ENCODE measurements around the gene RRBP1.

The RRBP1 gene

DNA sequence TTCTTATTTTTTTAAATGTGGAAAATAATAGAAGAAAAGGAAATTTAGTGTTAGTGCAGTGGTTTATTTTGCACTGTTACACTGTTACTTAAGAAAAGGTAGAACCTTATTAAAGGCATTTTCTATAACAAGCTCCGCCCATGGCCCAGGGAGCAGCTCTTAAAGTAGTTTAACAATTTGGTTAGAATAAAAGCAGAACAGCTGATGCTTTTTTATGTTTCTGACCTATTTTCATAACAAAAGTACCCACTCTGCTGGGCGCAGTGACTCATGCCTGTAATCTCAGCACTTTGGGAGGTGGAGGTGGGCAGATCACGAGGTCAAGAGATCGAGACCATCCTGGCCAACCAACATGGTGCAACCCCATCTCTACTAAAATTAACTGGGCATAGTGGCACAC is 79.5 kb downstream of the RRBP1 start:
- peaks cover 36% of the 10 kb centered on the region for H3K36me3 Mint-ChIP-seq (ENCODE audit: low read depth)
- H3K27ac Mint-ChIP-seq: no peak overlapping the region
- H3K27me3 Mint-ChIP-seq (ENCODE audit: low read depth): no peaks in the 10 kb centered on the region
- no peak overlapping the region for H3K4me3 Mint-ChIP-seq
- H3K4me1 Mint-ChIP-seq: peaks cover 11% of the 10 kb centered on the region
- TF ChIP-seq, protein P1, sequence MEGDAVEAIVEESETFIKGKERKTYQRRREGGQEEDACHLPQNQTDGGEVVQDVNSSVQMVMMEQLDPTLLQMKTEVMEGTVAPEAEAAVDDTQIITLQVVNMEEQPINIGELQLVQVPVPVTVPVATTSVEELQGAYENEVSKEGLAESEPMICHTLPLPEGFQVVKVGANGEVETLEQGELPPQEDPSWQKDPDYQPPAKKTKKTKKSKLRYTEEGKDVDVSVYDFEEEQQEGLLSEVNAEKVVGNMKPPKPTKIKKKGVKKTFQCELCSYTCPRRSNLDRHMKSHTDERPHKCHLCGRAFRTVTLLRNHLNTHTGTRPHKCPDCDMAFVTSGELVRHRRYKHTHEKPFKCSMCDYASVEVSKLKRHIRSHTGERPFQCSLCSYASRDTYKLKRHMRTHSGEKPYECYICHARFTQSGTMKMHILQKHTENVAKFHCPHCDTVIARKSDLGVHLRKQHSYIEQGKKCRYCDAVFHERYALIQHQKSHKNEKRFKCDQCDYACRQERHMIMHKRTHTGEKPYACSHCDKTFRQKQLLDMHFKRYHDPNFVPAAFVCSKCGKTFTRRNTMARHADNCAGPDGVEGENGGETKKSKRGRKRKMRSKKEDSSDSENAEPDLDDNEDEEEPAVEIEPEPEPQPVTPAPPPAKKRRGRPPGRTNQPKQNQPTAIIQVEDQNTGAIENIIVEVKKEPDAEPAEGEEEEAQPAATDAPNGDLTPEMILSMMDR (IDR thresholded peaks at IDR 0.05; ENCODE audit: unreplicated experiment in 3 of 3): no peak
- H3K9me3 Mint-ChIP-seq: no peaks in the 10 kb centered on the region

DNA sequence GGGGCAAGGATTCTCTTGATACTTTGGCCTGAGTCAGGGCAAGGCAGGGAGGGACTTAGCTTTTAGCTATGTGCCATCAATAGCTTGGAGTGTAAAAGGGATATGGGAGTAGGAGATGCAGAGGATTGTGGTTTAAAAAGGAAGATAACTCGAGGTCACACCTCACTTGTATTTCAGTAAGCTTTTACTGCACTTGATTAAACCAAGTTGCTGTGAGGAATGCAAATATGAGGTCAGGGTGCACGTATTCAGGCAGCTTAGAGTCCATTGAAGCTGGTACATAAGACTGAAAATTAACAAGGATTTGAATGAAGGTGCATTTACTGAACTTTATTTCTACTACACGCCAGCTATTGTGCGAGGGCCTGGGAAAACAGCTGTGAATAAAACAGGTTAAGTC is 80.1 kb downstream of the RRBP1 start:
- Mint-ChIP-seq H3K4me1 (peaks cover 11% of the 10 kb centered on the region), H3K27ac (peak overlapping the region in 2 of 3 experiments; percentile 39 to 68), H3K4me3 (no peak overlapping the region), H3K9me3 (no peaks in the 10 kb centered on the region), H3K27me3 (ENCODE audit: low read depth) (no peaks in the 10 kb centered on the region), H3K36me3 (ENCODE audit: low read depth) (peaks cover 40% of the 10 kb centered on the region)
- TF ChIP-seq, protein P1 (IDR thresholded peaks at IDR 0.05; ENCODE audit: unreplicated experiment in 3 of 3): no peak

DNA sequence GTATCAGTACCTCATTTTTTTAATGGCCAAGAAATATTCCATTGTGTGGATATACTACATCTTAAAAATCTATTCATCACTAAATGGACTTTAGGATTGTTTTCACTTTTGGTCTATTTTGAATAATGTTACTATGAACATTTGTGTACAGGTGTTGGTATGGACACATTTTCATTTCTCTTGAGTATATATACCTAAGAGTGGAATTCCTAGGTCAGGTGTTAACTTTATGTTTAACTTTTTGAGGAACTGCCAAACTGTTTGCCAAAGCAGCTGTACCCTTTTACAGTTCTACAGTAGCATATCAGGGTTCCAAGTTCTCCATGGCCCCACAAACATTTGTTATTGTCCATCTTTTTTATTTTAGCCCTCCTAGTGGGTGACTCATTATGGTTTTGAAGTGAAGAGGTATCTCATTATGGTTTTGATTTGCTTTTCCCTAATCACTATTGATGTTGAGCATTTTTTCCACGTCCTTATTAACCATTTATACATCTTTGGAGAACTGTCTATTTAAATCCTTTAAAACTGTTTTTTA is 84.0 kb downstream of the RRBP1 start:
- no peaks in the 10 kb centered on the region for H3K27me3 Mint-ChIP-seq (ENCODE audit: low read depth)
- H3K4me3 Mint-ChIP-seq: no peak overlapping the region
- H3K27ac Mint-ChIP-seq: no peak overlapping the region
- H3K4me1 Mint-ChIP-seq: peaks cover 38% of the 10 kb centered on the region
- H3K9me3 Mint-ChIP-seq: no peaks in the 10 kb centered on the region
- peaks cover 36% of the 10 kb centered on the region for H3K36me3 Mint-ChIP-seq (ENCODE audit: low read depth)
- TF ChIP-seq, protein P1 (IDR thresholded peaks at IDR 0.05; ENCODE audit: unreplicated experiment in 3 of 3): no peak

DNA sequence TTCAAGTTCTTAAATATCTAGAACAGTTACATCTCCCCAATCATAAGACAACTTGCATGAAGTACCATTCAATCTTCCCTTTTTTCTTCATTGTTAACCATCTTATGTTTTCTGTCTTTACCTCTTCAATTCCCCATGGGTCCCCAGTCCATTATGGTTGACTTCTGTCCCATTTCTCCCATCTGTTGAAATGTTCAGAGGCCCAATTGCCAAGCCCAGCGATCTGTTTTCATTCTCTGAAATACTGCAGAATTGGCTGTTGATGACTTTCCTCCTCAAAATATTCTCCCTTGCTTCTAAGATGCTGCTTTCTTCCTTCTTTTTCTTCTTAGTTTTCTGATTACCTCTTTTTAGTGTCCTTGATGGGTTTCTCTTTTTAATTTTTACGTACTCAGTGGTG is 86.2 kb downstream of the RRBP1 start:
- TF ChIP-seq, protein P1 (IDR thresholded peaks at IDR 0.05; ENCODE audit: unreplicated experiment in 3 of 3): no peak
- Mint-ChIP-seq H3K27me3 (ENCODE audit: low read depth) (no peaks in the 10 kb centered on the region), H3K9me3 (no peaks in the 10 kb centered on the region), H3K27ac (peak overlapping the region in 1 of 3 experiments; percentile 2), H3K36me3 (ENCODE audit: low read depth) (peaks cover 35% of the 10 kb centered on the region), H3K4me1 (peaks cover 32% of the 10 kb centered on the region), H3K4me3 (no peak overlapping the region)

DNA sequence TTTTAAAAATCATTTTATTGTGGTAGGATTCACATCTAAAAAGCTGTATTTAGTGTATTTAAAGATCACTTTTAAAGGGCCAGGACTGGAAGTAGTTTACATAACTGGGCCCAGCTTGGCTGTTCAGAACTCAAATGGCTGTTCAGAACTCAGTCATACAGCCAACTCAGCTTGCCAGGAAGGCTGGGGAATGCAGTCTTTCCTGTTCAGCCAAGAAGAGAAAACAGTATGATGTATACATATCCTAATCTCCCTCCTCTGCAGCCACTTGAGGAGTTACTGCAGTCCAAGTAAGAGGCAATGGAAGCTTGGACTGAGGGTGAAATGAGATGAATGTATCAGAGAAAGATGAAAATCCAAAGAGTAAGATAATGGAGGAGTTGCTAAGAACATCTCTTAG is 87.6 kb downstream of the RRBP1 start:
- peak overlapping the region; percentile 40 to 48 (median 44) for H3K27ac Mint-ChIP-seq
- H3K4me3 Mint-ChIP-seq: no peak overlapping the region
- peaks cover 40% of the 10 kb centered on the region for H3K4me1 Mint-ChIP-seq
- no peaks in the 10 kb centered on the region for H3K27me3 Mint-ChIP-seq (ENCODE audit: low read depth)
- H3K9me3 Mint-ChIP-seq: no peaks in the 10 kb centered on the region
- H3K36me3 Mint-ChIP-seq (ENCODE audit: low read depth): peaks cover 31% of the 10 kb centered on the region
- TF ChIP-seq, protein P1 (IDR thresholded peaks at IDR 0.05; ENCODE audit: unreplicated experiment in 3 of 3): no peak

DNA sequence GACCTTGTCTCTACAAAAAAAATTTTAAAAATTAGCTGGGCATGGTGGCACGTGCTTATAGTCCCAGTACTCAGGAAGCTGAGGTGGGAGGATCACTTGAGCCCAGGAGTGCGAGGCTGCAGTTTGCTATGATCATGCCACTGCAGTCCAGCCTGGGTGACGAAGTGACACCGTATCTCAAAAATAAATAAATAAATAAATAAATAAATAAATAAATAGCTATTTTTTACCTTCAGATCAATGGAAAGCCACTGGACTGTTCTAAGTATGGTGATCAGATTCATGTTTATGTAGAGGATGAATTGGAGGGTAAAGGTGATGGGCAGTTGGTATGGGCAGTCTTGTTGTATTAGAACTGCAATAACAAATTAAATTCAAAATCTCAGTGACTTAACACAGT is 88.1 kb downstream of the RRBP1 start:
- Mint-ChIP-seq H3K4me3 (no peak overlapping the region), H3K27ac (no peak overlapping the region), H3K27me3 (ENCODE audit: low read depth) (no peaks in the 10 kb centered on the region), H3K4me1 (peaks cover 43% of the 10 kb centered on the region), H3K36me3 (ENCODE audit: low read depth) (peaks cover 31% of the 10 kb centered on the region), H3K9me3 (no peaks in the 10 kb centered on the region)
- TF ChIP-seq, protein P1 (IDR thresholded peaks at IDR 0.05; ENCODE audit: unreplicated experiment in 3 of 3): no peak
